ENCODE measurements around the gene NAGLU.
A peak's percentile ranks its signal among the peaks of the same experiment; 100 is the strongest.

Gene NAGLU

DNA sequence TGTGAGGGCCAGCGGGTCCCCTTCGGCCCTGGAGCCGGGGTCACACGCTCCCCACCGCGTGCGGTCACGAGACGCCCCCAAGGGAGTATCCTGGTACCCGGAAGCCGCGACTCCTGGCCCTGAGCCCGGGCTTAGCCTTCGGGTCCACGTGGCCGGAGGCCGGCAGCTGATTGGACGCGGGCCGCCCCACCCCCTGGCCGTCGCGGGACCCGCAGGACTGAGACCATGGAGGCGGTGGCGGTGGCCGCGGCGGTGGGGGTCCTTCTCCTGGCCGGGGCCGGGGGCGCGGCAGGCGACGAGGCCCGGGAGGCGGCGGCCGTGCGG lies at the start of gene NAGLU:
Gene NAGLU, plus strand, starts transcription at position 194 of the 324 bp plus-strand sequence. Its CDS starts 32 bp downstream, at position 226.
- H3K27ac ChIP-seq, result peak within 1 kb of the TSS; percentile 89
- TF ChIP-seq, protein P1, sequence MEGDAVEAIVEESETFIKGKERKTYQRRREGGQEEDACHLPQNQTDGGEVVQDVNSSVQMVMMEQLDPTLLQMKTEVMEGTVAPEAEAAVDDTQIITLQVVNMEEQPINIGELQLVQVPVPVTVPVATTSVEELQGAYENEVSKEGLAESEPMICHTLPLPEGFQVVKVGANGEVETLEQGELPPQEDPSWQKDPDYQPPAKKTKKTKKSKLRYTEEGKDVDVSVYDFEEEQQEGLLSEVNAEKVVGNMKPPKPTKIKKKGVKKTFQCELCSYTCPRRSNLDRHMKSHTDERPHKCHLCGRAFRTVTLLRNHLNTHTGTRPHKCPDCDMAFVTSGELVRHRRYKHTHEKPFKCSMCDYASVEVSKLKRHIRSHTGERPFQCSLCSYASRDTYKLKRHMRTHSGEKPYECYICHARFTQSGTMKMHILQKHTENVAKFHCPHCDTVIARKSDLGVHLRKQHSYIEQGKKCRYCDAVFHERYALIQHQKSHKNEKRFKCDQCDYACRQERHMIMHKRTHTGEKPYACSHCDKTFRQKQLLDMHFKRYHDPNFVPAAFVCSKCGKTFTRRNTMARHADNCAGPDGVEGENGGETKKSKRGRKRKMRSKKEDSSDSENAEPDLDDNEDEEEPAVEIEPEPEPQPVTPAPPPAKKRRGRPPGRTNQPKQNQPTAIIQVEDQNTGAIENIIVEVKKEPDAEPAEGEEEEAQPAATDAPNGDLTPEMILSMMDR (IDR thresholded peaks at IDR 0.05), result no peak
- no peak for TF ChIP-seq ZFX (IDR thresholded peaks at IDR 0.05; ENCODE audit: borderline replicate concordance)

DNA sequence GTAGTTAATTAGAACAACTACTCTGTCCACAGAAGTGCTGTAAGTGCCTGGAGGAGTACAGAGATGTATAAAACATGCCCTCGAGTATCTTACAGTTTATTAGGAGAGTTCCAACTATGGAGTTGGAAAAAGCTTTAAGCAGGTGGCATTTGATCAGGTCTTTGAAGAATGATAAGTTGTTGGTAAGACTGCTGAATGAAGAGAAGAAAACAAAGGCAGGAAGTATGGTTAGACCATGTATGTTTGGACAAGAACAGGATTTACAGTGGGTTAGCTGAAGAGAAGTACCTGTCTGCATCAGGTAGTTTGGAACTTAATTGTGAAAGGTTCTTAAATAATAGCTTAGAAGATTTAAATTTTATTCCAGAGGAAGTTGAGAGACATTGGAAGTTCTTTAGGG lies 48.0 kb upstream of the NAGLU start:
- no peak overlapping the region for H3K27ac ChIP-seq
- no peak for TF ChIP-seq ZFX (IDR thresholded peaks at IDR 0.05; ENCODE audit: borderline replicate concordance)
- TF ChIP-seq, protein P1 (IDR thresholded peaks at IDR 0.05), result no peak

DNA sequence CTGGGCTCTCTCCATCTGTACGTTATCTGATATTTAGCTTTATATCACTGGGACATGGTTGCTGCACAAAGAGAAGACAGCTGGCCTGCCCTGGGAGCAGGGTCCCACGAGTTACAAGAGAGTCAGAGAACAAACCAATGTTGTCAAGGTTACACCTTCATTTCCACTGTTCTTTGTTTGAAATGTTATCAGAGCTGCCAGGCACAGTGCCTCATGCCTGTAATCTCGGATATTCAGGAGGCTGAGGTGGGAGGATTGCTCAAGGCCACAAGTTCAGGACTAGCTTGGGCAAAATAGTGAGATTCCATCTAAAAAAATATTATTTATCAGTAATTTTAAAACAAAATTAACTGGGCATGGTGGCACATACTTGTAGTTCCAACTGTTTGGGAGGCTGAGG lies 42.7 kb upstream of the NAGLU start:
- H3K27ac ChIP-seq, result no peak overlapping the region
- TF ChIP-seq ZFX (IDR thresholded peaks at IDR 0.05; ENCODE audit: borderline replicate concordance), result no peak
- TF ChIP-seq, protein P1 (IDR thresholded peaks at IDR 0.05), result no peak

DNA sequence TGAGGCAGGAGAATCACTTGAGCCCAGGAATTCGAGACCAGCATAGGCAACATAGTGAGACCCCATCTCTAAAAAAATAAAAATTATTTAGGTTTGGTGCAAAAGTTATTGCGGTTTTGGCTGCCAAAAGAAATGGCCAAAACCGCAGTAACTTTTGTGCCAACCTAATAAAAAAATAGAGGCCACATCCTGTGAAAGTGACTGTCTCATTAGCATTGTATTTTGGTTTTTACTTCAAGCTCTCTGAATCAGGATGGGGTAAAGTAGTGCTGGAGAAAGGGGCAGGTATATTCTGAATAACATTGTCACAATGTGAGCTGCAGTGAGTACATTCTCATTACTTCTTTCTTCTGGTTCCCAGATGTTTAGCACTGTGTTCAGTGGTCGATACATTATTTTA lies 41.4 kb upstream of the NAGLU start:
- no peak for TF ChIP-seq ZFX (IDR thresholded peaks at IDR 0.05; ENCODE audit: borderline replicate concordance)
- TF ChIP-seq, protein P1 (IDR thresholded peaks at IDR 0.05), result no peak
- H3K27ac ChIP-seq, result no peak overlapping the region

DNA sequence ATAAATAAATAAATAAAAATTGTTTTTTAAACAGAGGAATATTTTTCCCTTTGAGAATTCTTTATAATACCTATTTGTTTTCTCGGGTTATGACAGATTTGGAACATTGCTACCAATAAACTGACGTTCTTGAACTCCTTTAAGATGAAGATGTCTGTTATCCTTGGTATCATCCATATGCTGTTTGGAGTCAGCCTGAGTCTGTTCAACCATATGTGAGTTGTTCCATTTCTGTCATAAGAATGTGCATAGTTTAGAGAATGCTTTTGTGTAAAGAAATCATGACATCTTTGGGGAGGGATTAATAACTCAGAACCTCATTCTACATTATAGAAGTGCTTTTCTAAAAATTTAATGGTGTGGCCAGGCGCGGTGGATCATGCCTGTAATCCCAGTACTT lies 37.2 kb upstream of the NAGLU start:
- no peak overlapping the region for H3K27ac ChIP-seq
- no peak for TF ChIP-seq ZFX (IDR thresholded peaks at IDR 0.05; ENCODE audit: borderline replicate concordance)
- TF ChIP-seq, protein P1 (IDR thresholded peaks at IDR 0.05), result no peak

DNA sequence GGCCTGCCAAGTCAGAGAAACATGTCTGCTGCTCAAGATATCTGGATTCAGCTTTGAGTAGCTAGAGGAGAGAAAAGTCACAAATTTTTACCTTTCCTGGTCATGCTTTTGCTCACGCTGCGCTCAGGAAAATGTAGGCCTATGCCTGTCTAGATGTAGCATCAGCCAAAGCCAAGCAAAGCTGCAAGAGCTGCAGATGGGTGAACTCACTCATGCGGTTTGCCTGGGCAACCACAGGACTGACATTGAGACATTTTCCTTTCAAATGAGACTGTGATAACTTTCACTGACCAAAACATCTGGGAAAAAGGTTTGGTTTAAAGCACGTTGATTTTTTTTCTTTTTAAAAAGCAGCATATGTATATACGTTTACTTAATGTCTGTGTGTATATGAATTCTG lies 34.0 kb upstream of the NAGLU start:
- H3K27ac ChIP-seq, result no peak overlapping the region
- TF ChIP-seq ZFX (IDR thresholded peaks at IDR 0.05; ENCODE audit: borderline replicate concordance), result no peak
- TF ChIP-seq, protein P1 (IDR thresholded peaks at IDR 0.05), result no peak

DNA sequence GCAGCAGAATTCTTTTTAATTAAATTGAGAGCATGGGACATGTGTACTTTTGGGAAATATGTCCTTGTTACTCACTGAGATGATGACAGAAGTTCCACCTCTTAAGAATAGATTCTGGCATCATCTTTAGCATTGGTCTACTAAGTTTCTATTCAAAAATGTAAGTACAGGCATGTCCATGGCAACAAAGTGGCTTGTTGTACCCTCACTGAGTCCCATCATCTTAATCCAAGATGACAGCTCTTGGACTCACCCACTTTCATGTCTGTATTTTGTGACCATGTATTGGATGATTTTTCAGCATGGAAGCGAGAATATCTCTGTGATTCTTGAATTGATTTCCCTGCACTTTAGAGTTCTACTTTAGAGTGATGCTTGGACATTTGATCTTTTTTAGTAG lies 33.1 kb upstream of the NAGLU start:
- TF ChIP-seq ZFX (IDR thresholded peaks at IDR 0.05; ENCODE audit: borderline replicate concordance), result no peak
- TF ChIP-seq, protein P1 (IDR thresholded peaks at IDR 0.05), result no peak
- no peak overlapping the region for H3K27ac ChIP-seq
